ENCODE measurements around the gene TMC1. TPM values are rescaled to one million over a fixed set of nuclear protein-coding genes. Genes with fewer than 3 reads are reported as not detected.

TMC1 gene
- total RNA-seq, 3 donors from 2014 or later, result 0.17 to 0.77 (median 0.19) TPM

- ATAC-seq (no peak), DNase-seq (no peak)
- intact Hi-C loops (cut with DNase I, micrococcal nuclease), result loop anchor here in 1 of 2 donors (10.0 kb wide), 1 partner anchor 232 kb away; the partner anchor contains the start of gene ZFAND5
- Histone ChIP-seq H3K9me3 (no peaks in the 10 kb centered on the region), H3K4me1 (ENCODE audit: low read depth) (peaks cover 10% of the 10 kb centered on the region), H3K36me3 (ENCODE audit: low read depth) (no peaks in the 10 kb centered on the region), H3K4me3 (no peak overlapping the region)
- no peak for TF ChIP-seq CTCF (IDR thresholded peaks at IDR 0.05)
These were observed 75.7 kb downstream of the TMC1 start for GRCh38 chr9:72597181-72597517.

DNA sequence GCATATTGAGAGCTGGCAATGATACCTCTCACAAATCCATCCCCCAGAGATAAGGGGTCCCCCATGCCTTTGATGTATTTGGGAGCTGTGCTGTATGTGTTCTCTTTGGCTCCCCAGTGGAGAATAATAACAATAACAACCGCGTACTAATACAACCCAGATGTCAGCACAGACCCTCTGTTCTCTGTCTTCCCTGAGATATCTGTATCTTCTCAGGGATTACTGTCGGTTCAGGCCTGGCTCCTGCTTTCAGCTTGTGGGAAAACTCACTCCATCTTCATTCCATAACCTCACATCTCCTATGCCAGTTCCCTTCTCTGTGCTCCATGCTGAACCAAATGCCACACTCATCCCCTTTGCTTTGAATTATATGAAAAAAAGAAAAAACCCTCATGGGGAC lies 76.2 kb downstream of the TMC1 start:
- peaks cover 6% of the 10 kb centered on the region for H3K4me1 ChIP-seq (ENCODE audit: low read depth)
- no peak for TF ChIP-seq CTCF (IDR thresholded peaks at IDR 0.05)
- no peaks in the 10 kb centered on the region for H3K9me3 ChIP-seq
- H3K36me3 ChIP-seq (ENCODE audit: low read depth), result no peaks in the 10 kb centered on the region
- intact Hi-C loops (cut with DNase I, micrococcal nuclease), result loop anchor here in 1 of 2 donors (10.0 kb wide), 1 partner anchor 233 kb away; the partner anchor contains the start of gene ZFAND5
- no peak overlapping the region for H3K4me3 ChIP-seq
- DNase-seq (no peak), ATAC-seq (no peak)

- DNase-seq, result no peak
- H3K36me3 ChIP-seq (ENCODE audit: low read depth), result no peaks in the 10 kb centered on the region
- H3K9me3 ChIP-seq, result no peaks in the 10 kb centered on the region
- ATAC-seq, result peak; percentile 60
- intact Hi-C loops (cut with DNase I, micrococcal nuclease), result loop anchor here in 1 of 2 donors (10.0 kb wide), 1 partner anchor 234 kb away; the partner anchor contains the start of gene ZFAND5
- H3K4me3 ChIP-seq, result no peak overlapping the region
- no peak for TF ChIP-seq CTCF (IDR thresholded peaks at IDR 0.05)
- no peaks in the 10 kb centered on the region for H3K4me1 ChIP-seq (ENCODE audit: low read depth)
These were observed 77.2 kb downstream of the TMC1 start for GRCh38 chr9:72598639-72599038.

GRCh38 chr9:72599874-72600534 lies 78.6 kb downstream of the TMC1 start:
- DNase-seq (no peak), ATAC-seq (no peak)
- no peaks in the 10 kb centered on the region for H3K9me3 ChIP-seq
- no peaks in the 10 kb centered on the region for H3K4me1 ChIP-seq (ENCODE audit: low read depth)
- intact Hi-C loops (cut with DNase I, micrococcal nuclease), result loop anchor here in 1 of 2 donors (10.0 kb wide), 1 partner anchor 235 kb away; the partner anchor contains the start of gene ZFAND5
- H3K36me3 ChIP-seq (ENCODE audit: low read depth), result no peaks in the 10 kb centered on the region
- no peak for TF ChIP-seq CTCF (IDR thresholded peaks at IDR 0.05)
- H3K4me3 ChIP-seq, result no peak overlapping the region

DNA sequence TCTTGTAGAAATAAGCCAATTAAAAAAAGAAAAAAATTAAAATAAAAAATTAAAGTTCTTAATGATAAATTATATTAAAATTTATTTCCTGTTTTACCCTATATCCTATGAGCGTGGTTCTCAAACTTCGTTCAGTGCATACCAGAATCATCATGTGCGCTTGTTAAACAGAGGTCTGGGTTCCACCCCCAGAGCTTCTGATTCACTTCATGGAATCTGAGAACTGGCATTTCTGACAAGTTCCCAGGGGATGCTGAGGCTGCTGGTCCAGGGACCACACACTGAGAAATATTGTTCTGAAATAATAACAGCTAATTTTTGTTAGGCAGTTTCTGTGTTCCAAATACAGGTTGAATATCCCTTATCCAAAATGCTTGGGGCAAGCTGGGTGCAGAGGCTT lies 79.3 kb downstream of the TMC1 start:
- DNase-seq, result no peak
- intact Hi-C loops (cut with DNase I, micrococcal nuclease), result no loop called here
- no peak for TF ChIP-seq CTCF (IDR thresholded peaks at IDR 0.05)
- no peaks in the 10 kb centered on the region for H3K36me3 ChIP-seq (ENCODE audit: low read depth)
- no peak overlapping the region for H3K4me3 ChIP-seq
- no peaks in the 10 kb centered on the region for H3K4me1 ChIP-seq (ENCODE audit: low read depth)
- no peak for ATAC-seq
- no peaks in the 10 kb centered on the region for H3K9me3 ChIP-seq
